Stimulated activated CD4-positive, alpha-beta T cell treated with anti-CD3 and anti-CD28 coated beads, Interleukin-1b, Interleukin-23, amount 100 ng/mL, for 24 hours (primary cell): ENCODE data around the gene VIL1.

ENCODE experiments used
- DNase-seq, 4 experiments: peaks; one replicate each; pipeline ENCODE4 v3.0.0-alpha.2; 2020; ENCODE audit warnings: low read depth in 4 of 4, low spot score in 1 of 4

The VIL1 gene

GRCh38 chr2:218405086-218405745 lies 13.7 kb upstream of the VIL1 start:
- DNase-seq: no peak

DNA sequence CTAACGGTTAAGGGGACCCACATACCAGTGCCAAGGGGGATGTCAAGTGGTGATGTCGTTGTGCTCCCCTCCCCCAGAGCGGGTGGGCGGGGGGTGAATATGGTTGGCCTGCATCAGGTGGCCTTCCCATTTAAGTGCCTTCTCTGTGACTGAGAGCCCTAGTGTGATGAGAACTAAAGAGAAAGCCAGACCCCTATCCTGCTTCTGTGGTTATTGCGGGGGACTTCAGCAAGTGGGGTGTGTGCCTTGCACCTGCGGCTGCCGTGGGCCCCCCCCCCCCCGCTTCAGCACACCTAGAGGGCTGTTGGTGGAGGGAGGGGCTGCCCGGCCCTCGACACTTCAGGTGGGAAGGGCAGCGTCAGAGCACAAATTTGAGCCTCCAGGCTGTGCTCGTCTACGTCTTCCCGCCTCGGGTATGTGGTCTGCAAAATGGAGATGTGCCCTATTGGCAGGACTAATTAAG lies 13.1 kb upstream of the VIL1 start:
- DNase-seq: no peak

- peak; percentile 72 to 97 (median 86) for DNase-seq
Measured at GRCh38 chr2:218406209-218406948, 12.5 kb upstream of the VIL1 start.

DNA sequence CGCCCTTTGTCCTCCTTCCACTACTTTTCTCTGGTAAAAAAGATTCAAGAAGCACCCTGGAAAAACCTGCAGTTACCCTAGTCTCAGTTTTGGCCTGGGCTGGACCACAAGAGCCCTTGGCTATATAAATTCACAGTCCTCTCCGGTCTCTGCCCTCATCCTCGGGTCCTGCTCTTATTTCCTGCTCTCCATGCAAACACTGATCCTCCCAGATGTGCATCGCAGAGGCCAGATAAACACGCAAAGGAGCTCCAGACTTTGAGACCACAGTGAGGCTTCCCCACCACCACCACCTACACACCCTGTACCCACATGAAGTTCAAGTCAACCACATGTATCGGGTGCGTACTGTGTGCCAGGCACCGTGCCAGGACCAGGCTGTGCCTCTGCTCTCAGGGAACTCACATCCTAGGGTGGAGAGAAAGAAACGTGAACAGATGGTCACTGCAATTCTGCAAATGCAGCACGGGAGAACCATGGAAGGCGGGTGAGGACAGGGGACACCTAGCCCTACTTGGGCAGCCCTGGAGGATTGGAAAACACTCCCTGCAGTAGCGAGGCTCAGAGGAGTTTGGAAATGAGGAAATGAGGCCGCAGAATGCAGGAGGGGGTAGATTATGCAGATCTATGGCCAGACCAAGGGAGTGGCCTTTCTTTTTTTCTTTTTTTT lies 11.8 kb upstream of the VIL1 start:
- peak in 1 of 4 experiments; percentile 55 for DNase-seq

GRCh38 chr2:218407717-218408116 lies 11.2 kb upstream of the VIL1 start:
- no peak for DNase-seq

DNA sequence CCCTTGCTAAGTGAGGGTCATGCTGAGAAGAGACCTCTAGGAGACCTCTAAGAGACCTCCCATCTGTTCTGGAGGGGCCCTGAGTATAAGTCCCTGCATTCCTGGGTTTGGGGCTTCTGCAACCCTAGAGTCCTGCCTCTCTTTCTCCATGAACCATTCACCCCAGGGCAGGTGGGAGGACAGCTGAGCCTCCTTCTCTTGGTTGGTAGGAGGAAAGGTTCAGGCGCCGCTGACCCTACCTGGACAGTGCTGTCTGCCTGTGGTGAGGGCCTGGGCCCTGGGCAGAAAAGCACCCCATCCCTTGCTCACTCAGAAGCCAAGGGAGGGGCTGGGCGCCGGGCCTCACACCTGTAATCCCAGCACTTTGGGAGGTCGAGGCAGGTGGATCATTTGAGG lies 604 bp upstream of the VIL1 start:
- DNase-seq: no peak

DNA sequence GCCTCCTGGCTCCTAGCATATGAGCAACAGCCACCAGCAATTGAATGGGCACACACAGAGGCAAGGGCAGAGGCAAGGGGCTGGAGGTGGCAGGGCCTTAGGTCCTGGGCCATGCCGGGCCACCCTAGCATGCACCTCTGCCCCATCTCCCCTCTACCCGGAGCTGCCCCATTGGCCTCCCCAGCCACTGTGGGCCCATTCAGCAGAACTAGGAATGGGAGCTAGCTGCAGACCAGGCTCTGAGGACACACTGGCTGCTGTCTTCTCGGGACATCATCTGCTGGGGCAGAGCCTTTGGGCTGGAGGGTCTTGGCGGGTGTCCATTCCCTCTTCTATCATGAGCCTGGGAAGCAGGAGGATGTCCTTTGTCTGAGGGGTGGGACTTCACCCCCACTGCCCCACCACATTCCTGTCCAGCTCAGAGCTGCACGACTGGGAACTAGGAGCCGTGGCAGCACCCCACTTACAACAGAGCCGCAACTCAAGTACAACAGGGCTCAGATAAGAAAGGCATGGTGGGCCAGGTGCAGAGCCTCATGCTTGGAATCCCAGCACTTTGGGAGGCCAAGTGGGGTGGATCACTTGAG lies 800 bp downstream of the VIL1 start:
- no peak for DNase-seq

DNA sequence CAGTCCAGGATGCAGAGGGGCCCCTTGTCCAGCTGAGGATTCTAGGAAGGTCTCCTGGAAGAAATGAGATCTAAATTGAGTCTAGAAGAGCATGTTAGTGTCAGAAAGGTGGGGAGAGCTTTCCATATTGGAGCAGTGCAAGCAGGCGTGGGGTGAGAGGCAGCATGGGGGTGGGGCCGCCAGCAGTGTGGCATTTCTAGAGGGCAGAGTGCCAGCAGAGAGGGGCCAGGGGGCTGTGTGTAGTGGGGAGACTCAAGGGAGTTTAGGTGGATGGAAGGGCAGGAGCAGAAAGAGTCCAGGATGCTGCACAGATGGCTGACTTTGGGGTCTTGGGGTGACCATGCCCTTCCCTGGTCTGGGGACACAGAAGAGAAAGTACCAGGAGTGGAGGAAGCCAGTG lies 2.1 kb downstream of the VIL1 start:
- DNase-seq: no peak

DNA sequence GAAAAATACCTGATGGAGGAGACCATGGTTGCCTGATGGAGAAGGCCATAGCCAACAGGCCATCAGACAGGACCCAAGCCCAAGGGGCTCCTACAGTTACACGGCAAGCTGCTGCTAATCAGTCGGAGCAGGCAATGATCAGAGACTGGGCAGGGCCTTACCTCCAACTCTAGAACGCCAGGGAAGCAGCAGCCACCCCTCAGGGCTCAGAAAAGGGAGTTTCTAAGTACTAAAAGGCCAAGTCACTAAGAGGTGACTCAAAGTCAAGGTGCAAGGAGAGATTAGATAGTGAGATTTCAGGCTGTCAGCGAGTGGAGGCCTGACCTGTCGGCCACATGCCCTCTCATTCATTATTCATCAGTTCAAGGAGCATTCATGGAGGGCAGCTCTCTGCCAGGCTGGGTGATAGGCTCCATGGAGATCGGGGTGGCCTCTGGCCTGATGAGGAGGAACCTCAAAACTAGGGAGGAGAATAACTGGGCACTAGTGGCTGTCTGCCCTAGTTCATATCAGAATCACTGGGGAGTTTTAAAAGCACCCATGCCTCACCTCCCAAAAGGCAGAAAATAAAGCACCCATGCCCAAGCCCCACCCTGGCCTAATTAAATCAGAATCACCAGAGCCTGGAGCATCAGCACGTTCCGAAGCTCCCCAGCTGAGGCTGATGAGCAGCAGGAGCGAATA lies 3.6 kb downstream of the VIL1 start:
- no peak for DNase-seq

- no peak for DNase-seq
Measured at GRCh38 chr2:218423584-218423983, 4.7 kb downstream of the VIL1 start.

DNA sequence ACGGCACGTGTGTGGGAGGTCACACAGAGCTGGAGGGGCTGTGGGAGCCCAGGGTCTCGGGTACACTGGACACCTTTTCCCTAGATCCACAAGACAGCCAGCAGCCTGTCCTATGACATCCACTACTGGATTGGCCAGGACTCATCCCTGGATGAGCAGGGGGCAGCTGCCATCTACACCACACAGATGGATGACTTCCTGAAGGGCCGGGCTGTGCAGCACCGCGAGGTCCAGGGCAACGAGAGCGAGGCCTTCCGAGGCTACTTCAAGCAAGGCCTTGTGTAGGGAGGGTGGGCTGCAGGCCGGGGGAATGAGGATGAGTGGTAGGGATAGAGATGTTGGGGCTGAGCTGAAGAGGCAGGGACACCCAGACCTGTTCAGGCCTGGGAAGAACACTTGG lies 6.6 kb downstream of the VIL1 start:
- no peak for DNase-seq

GRCh38 chr2:218427741-218428140 lies 8.8 kb downstream of the VIL1 start:
- DNase-seq: no peak

DNA sequence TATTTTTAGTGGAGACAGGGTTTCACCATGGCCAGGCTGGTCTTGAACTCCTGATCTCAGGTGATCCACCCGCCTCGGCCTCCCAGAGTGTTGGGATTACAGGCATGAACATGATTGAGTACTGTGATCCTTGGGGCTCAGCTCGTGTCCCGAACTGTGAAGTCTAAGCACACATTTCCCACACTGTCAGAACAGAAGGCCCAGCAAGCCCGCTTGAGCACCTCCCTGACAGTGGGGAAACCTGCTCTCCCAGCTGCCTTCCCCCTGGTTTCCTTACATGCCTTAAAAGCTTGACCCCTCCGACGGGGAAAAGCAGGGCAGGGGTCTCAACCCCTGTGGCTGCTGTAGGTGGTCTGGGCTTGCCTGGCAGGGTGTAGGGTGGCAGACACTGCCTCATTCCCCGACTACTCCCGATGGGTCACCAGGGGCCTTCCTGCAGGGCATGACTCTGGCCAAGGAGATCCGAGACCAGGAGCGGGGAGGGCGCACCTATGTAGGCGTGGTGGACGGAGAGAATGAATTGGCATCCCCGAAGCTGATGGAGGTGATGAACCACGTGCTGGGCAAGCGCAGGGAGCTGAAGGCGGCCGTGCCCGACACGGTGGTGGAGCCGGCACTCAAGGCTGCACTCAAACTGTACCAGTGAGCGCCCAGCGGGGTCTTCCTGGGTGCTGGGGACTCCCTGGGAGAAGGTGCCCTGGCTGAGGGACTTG lies 10.1 kb downstream of the VIL1 start:
- DNase-seq: no peak

- DNase-seq: no peak
Measured at GRCh38 chr2:218429911-218430692, 11.2 kb downstream of the VIL1 start.

- DNase-seq: no peak
Measured at GRCh38 chr2:218430721-218431120, 11.8 kb downstream of the VIL1 start.

DNA sequence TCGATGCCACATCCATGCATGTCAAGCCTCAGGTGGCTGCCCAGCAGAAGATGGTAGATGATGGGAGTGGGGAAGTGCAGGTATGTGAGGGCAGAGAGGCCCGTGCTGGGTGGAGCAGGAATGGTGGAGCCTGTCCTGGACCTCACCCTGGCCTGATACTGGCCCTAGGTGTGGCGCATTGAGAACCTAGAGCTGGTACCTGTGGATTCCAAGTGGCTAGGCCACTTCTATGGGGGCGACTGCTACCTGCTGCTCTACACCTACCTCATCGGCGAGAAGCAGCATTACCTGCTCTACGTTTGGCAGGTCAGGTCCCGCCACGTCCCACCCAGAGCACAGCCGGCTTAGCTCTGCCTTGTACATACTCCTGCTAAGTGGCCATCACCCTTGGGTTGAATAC lies 13.0 kb downstream of the VIL1 start:
- DNase-seq: no peak

- no peak for DNase-seq
Measured at GRCh38 chr2:218432676-218433365, 13.9 kb downstream of the VIL1 start.

DNA sequence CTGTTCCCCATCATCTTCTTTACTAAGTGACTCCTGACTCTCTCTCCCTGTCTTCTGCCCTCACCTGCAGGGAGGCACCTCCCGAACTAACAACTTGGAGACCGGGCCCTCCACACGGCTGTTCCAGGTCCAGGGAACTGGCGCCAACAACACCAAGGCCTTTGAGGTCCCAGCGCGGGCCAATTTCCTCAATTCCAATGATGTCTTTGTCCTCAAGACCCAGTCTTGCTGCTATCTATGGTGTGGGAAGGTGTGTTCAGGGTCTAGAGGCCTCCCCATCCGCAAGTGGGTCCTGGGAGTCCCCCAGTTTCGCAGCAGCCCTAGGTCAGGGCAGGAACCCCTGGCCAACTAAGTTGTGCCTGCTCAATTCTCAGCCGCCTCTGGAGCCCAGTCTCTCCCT lies 15.5 kb downstream of the VIL1 start:
- DNase-seq: no peak
